H1 (cell line): ENCODE data around the gene KISS1R. TPM values are rescaled to one million over a fixed set of nuclear protein-coding genes. Genes with fewer than 3 reads are reported as not detected.

Source experiments
- CTCF ChIA-PET: fragments of 300-600 bp; sonication (Branson Sonifier 250); formaldehyde crosslinking; loops from one replicate; lab custom pipeline; 2021; ENCODE audit not compliant: partially characterized antibody; lab: Charles Lee
- POLR2A ChIA-PET: fragments of 300-600 bp; sonication (Branson Sonifier 250); formaldehyde crosslinking; loops from one replicate; lab custom pipeline; 2021; ENCODE audit warnings: inconsistent platforms; ENCODE audit not compliant: partially characterized antibody; lab: Charles Lee
- DNase-seq, 2 experiments: peaks; one replicate each; pipeline versions ENCODE4 v3.0.0 to v3.0.0-alpha.2; 2010 to 2022; ENCODE audit warnings: low spot score in 2 of 2, low read depth in 1 of 2, mixed read lengths in 1 of 2
- FAIRE-seq: peaks from 2 replicates; lab custom pipeline; 2011; peaks lifted over from hg19 to GRCh38; lab: Jason Lieb, UNC
- H2AFZ ChIP-seq: 2 replicates; pipeline ENCODE4 v1.8.1; 2012; ENCODE audit warnings: low read length, inconsistent platforms
- H2AK5ac ChIP-seq: 2 replicates; pipeline ENCODE4 v1.6.1; 2013; ENCODE audit warnings: low read depth, low read length
- H2BK120ac ChIP-seq: replicated peaks from 2 replicates; pipeline ENCODE3; 2013; ENCODE audit warnings: low read depth, low read length, inconsistent platforms
- H2BK12ac ChIP-seq: 2 replicates; pipeline ENCODE4 v1.6.1; 2013; ENCODE audit warnings: low read depth, low read length
- H2BK15ac ChIP-seq: 2 replicates; pipeline ENCODE4 v1.6.1; 2013; ENCODE audit warnings: low read length
- H2BK20ac ChIP-seq: 2 replicates; pipeline ENCODE4 v1.6.1; 2013; ENCODE audit warnings: low read length
- H2BK5ac ChIP-seq: 2 replicates; pipeline ENCODE4 v1.6.1; 2013; ENCODE audit warnings: low read depth, low read length
- H3K14ac ChIP-seq: 2 replicates; pipeline ENCODE4 v1.6.1; 2013; ENCODE audit warnings: inconsistent platforms; ENCODE audit not compliant: insufficient read length
- H3K18ac ChIP-seq: 2 replicates; pipeline ENCODE4 v1.6.1; 2013; ENCODE audit warnings: low read length; ENCODE audit errors: extremely low read depth
- H3K23ac ChIP-seq: 2 replicates; pipeline ENCODE4 v1.6.1; 2013; ENCODE audit warnings: inconsistent platforms; ENCODE audit not compliant: insufficient read length
- H3K23me2 ChIP-seq: 2 replicates; pipeline ENCODE4 v1.6.1; 2013; ENCODE audit warnings: low read depth, low read length
- H3K27ac ChIP-seq: 2 replicates; pipeline ENCODE4 v1.6.1; 2011; ENCODE audit warnings: low read depth, low read length, inconsistent platforms
- H3K27me3 ChIP-seq, 4 experiments: replicated peaks in 1 of 4; 1 replicate in 1 of 4; 2 replicates in 3 of 4; pipeline versions ENCODE4 v1.6.1 to v1.8.1; 2011 to 2013; ENCODE audit warnings: low read length in 3 of 4, mild to moderate bottlenecking in 3 of 4, inconsistent platforms in 2 of 4, mixed read lengths in 2 of 4, moderate library complexity in 1 of 4; ENCODE audit not compliant: control insufficient read depth in 3 of 4, insufficient read depth in 3 of 4; ENCODE audit errors: extremely low read depth in 1 of 4
- H3K36me3 ChIP-seq, 4 experiments: 2 replicates each; pipeline versions ENCODE4 v1.6.1 to v1.8.1; 2011 to 2013; ENCODE audit warnings: mild to moderate bottlenecking in 4 of 4, low read length in 3 of 4, moderate library complexity in 2 of 4, control low read depth in 1 of 4, inconsistent platforms in 1 of 4; ENCODE audit not compliant: insufficient read depth in 4 of 4, control insufficient read depth in 2 of 4
- H3K4ac ChIP-seq: replicated peaks from 2 replicates; pipeline ENCODE3; 2013; ENCODE audit warnings: low read length, low read depth, mixed read lengths, inconsistent platforms; ENCODE audit not compliant: insufficient read length
- H3K4me1 ChIP-seq, 4 experiments: replicated peaks in 1 of 4; 1 replicate in 1 of 4; 2 replicates in 3 of 4; pipeline versions ENCODE4 v1.6.1 to v1.8.1; 2011 to 2013; ENCODE audit warnings: low read length in 3 of 4, inconsistent platforms in 2 of 4, mixed read lengths in 1 of 4; ENCODE audit not compliant: insufficient read depth in 4 of 4, control insufficient read depth in 3 of 4
- H3K4me2 ChIP-seq, 2 experiments: 2 replicates each; pipeline versions ENCODE4 v1.6.1 to v1.8.1; 2011 to 2013; ENCODE audit warnings: low read depth in 2 of 2, low read length in 2 of 2, control low read depth in 1 of 2, inconsistent platforms in 1 of 2, mild to moderate bottlenecking in 1 of 2; ENCODE audit not compliant: insufficient read depth in 1 of 2
- H3K4me3 ChIP-seq, 4 experiments: fragments of 200-600, 300-600 bp in 1 of 4; sonication (generic), shearing (Covaris generic), sonication (Bioruptor Twin) in 1 of 4; 2 replicates each; pipeline versions ENCODE4 v1.5.1 to v1.8.1; 2011 to 2016; ENCODE audit warnings: low read length in 4 of 4, low read depth in 3 of 4, control low read depth in 2 of 4, inconsistent platforms in 2 of 4, mild to moderate bottlenecking in 2 of 4, mixed read lengths in 1 of 4, moderate library complexity in 1 of 4; ENCODE audit not compliant: insufficient read depth in 2 of 4; ENCODE audit errors: extremely low read depth in 1 of 4
- H3K56ac ChIP-seq: replicated peaks from 2 replicates; pipeline ENCODE3; 2013; ENCODE audit warnings: low read depth, mild to moderate bottlenecking, mixed read lengths, low read length, inconsistent platforms; ENCODE audit not compliant: insufficient read length
- H3K79me1 ChIP-seq: 2 replicates; pipeline ENCODE4 v1.6.1; 2013; ENCODE audit warnings: low read depth, low read length, control low read depth
- H3K79me2 ChIP-seq, 2 experiments: 2 replicates each; pipeline versions ENCODE4 v1.6.1 to v1.8.1; 2012 to 2013; ENCODE audit warnings: low read length in 2 of 2, mild to moderate bottlenecking in 2 of 2, inconsistent platforms in 1 of 2; ENCODE audit not compliant: insufficient read depth in 2 of 2, control insufficient read depth in 1 of 2
- H3K9ac ChIP-seq, 4 experiments: replicated peaks in 1 of 4; 1 replicate in 1 of 4; 2 replicates in 3 of 4; pipeline versions ENCODE4 v1.6.1 to v1.8.1; 2011 to 2013; ENCODE audit warnings: low read depth in 3 of 4, low read length in 3 of 4, control low read depth in 2 of 4, mild to moderate bottlenecking in 2 of 4, moderate library complexity in 2 of 4, inconsistent platforms in 1 of 4; ENCODE audit errors: extremely low read depth in 1 of 4
- H3K9me3 ChIP-seq, 2 experiments: 2 replicates each; pipeline versions ENCODE4 v1.6.1 to v1.8.1; 2012 to 2013; ENCODE audit warnings: mild to moderate bottlenecking in 2 of 2, moderate library complexity in 2 of 2, control low read depth in 1 of 2, inconsistent platforms in 1 of 2, low read depth in 1 of 2, low read length in 1 of 2, mixed read lengths in 1 of 2; ENCODE audit not compliant: insufficient read depth in 2 of 2
- H4K20me1 ChIP-seq, 2 experiments: replicated peaks in 1 of 2; 2 replicates each; pipeline versions ENCODE3 to v1.8.1; 2011 to 2013; ENCODE audit warnings: inconsistent platforms in 2 of 2, low read length in 2 of 2, mild to moderate bottlenecking in 1 of 2; ENCODE audit not compliant: insufficient read depth in 2 of 2, control insufficient read depth in 1 of 2
- H4K5ac ChIP-seq: 2 replicates; pipeline ENCODE4 v1.6.1; 2013; ENCODE audit warnings: low read length, low read depth, mixed read lengths, inconsistent platforms; ENCODE audit not compliant: insufficient read length
- H4K8ac ChIP-seq: 2 replicates; pipeline ENCODE4 v1.8.0; 2013; ENCODE audit warnings: mild to moderate bottlenecking, moderate library complexity, low read length, inconsistent platforms; ENCODE audit not compliant: insufficient read depth; ENCODE audit errors: extremely low read depth
- H4K91ac ChIP-seq: replicated peaks from 2 replicates; pipeline ENCODE3; 2013; ENCODE audit warnings: low read length, mixed read lengths, inconsistent platforms; ENCODE audit not compliant: insufficient read length
- CHD1 ChIP-seq: IDR thresholded peaks from 2 replicates; pipeline ENCODE4 v1.6.1; 2012; ENCODE audit warnings: low read depth, low read length, improper control_type of control experiment
- CTBP2 ChIP-seq: IDR thresholded peaks from 2 replicates; pipeline ENCODE4 v1.7.0; 2011; ENCODE audit warnings: borderline replicate concordance, mild to moderate bottlenecking, moderate library complexity, mixed read lengths, low read length; ENCODE audit not compliant: insufficient read depth, insufficient read length
- RXRA ChIP-seq: IDR thresholded peaks from 2 replicates; pipeline ENCODE4 v1.6.1; 2011; ENCODE audit warnings: low read depth, mild to moderate bottlenecking, low read length, moderate library complexity; ENCODE audit not compliant: insufficient read depth
- SIRT6 ChIP-seq: IDR thresholded peaks from one replicate; pipeline ENCODE4 v1.7.1; 2012; ENCODE audit warnings: low read length, inconsistent platforms
- WGBS, 2 experiments: shearing (Covaris generic) in 1 of 2; methylation state at CpG; one replicate each; pipeline versions ENCODE4 v1.1.6 to v1.1.7; 2013 to 2015; ENCODE audit warnings: low lambda C conversion rate in 2 of 2, mixed read lengths in 2 of 2, inconsistent platforms in 1 of 2, low coverage in 1 of 2, missing lambda C conversion rate in 1 of 2; ENCODE audit not compliant: insufficient replicate concordance in 2 of 2, insufficient coverage in 1 of 2, insufficient read length in 1 of 2; ENCODE audit errors: extremely low coverage in 1 of 2, missing lambda C conversion rate in 1 of 2; 5-methylcytosine and 5-hydroxymethylcytosine counted together
- polyA plus RNA-seq, 7 experiments: library from polyadenylated mRNA; depleted of rRNA in 3 of 7; stranded (reverse) in 5 of 7; unstranded in 2 of 7; fragments of >200 nt in 5 of 7; fragments of 200-250 nt in 2 of 7; gene quantifications; 1 replicate in 5 of 7; 2 replicates in 1 of 7; 4 replicates in 1 of 7; pipeline versions ENCODE4 v1.2.1 to v1.2.3, GENCODE V29; 2011 to 2013; ENCODE audit warnings: missing spikeins in 2 of 7, mixed read lengths in 2 of 7
- total RNA-seq: library from RNA; stranded (reverse); fragmentation: NEBNext Ultra II Directional; extraction: Animal tissue kit (Norgen Biotek cat#: 25700); gene quantifications from 2 replicates; pipeline ENCODE4 v1.2.1, GENCODE V29; 2021

Gene KISS1R
- total and polyA plus RNA-seq, 2 of the 8 experiments (the other 6 are each of a cell fraction or from before 2014, with no cell fraction given): 2.3 to 2.7 TPM

DNA sequence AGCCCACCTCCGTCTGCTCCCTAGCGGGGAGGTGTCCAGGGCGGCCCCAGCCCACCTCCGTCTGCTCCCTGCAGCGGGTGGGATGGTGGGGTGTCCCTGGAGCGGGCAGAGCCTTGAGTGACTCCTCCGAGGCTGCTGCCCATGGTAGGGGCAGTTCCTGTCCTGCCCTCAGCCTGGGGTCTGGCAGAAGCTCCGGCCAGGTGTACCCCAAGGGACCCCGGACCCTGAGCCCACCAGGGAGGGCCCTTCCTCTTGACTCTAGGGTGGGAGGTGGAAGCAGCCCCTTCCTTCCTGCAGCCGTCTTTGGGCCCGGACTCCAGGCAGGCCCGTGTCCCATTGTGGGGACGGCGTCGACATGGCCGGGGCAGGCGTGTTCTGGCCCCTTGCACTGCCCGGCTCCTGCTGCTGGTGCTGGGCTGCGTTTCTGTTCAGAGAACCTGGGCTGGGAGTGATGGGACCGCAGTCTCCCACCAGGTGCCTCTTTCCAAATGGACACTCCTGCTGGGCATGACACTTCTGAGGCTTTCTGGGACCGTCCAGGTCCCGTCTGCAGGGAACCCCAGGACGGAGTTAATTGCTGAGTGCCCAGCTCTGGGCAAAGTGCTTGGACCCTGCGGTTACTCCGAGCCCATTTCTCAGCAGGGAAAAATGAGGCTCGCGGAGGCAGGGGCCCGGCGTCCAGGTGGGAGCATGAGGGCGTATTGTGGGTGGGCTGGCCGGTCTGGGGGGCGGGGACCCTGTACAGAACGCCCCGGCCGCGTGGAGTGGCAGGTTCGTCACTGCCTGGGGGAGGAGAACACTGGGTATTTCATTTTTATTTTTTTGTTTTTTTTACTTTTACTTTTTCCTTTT, 28.5 kb downstream of the KISS1R start:
- TF ChIP-seq RXRA (no peak), CTBP2 (no peak), CHD1 (no peak), SIRT6 (no peak)
- H4K20me1 ChIP-seq: peaks cover 0 to 26% of the 10 kb centered on the region in 2 experiments

More for the DNA sequence above, 28.5 kb downstream of the KISS1R start:
- H3K14ac ChIP-seq: no peak overlapping the region
- H3K4ac ChIP-seq: no peak overlapping the region
- H2BK15ac ChIP-seq: no peak overlapping the region
- peaks cover 15% of the 10 kb centered on the region for H3K79me1 ChIP-seq
- DNase-seq: no peak
- H4K91ac ChIP-seq: no peak overlapping the region
- H2BK120ac ChIP-seq: no peak overlapping the region
- H3K4me2 ChIP-seq: no peak overlapping the region
- peaks cover 5 to 21% of the 10 kb centered on the region in 2 experiments; a peak in 3 of 4 replicates for H3K79me2 ChIP-seq
- H4K5ac ChIP-seq: no peak overlapping the region
- 96% methylated on average over 34 of the region's 37 CpGs; no CpG with 5 or more reads in 1 of the 2 experiments for WGBS, 2 experiments
- H3K27ac ChIP-seq: no peak overlapping the region
- ChIA-PET CTCF (interaction anchor here (0.7 to 1.4 kb wide), 6 partner anchors 9 to 275 kb away, joined by 3 read pairs; partner anchors contain the start of gene WDR18), POLR2A (interaction anchor here (0.8 to 1.3 kb wide), 3 partner anchors 16 to 34 kb away, joined by 3 to 4 read pairs (median 3); no protein-coding TSS in a partner anchor)
- no peak overlapping the region for H2BK12ac ChIP-seq
- no peak for FAIRE-seq
- no peak overlapping the region for H2AFZ ChIP-seq
- H2BK5ac ChIP-seq: no peak overlapping the region
- no peaks in the 10 kb centered on the region for H3K23me2 ChIP-seq
- H3K27me3 ChIP-seq: no peaks in the 10 kb centered on the region
- H3K36me3 ChIP-seq: peaks cover 0 to 12% (median 1%) of the 10 kb centered on the region in 4 experiments; a peak in 2 of 8 replicates
- no peak overlapping the region for H2BK20ac ChIP-seq
- no peak overlapping the region for H3K23ac ChIP-seq
- H2AK5ac ChIP-seq: no peak overlapping the region
- H3K9ac ChIP-seq: no peak overlapping the region
- H3K18ac ChIP-seq: no peak overlapping the region
- no peak overlapping the region; the same call in 1 of the 2 replicates for H4K8ac ChIP-seq
- H3K4me3 ChIP-seq: no peak overlapping the region
- H3K56ac ChIP-seq: no peak overlapping the region
- H3K9me3 ChIP-seq: no peaks in the 10 kb centered on the region
- H3K4me1 ChIP-seq: no peaks in the 10 kb centered on the region
